HCT116 (cell line): ENCODE measurements around the gene CXCR5. TPM values are rescaled to one million over a fixed set of nuclear protein-coding genes. Genes with fewer than 3 reads are reported as not detected.

Experiments used
- ATAC-seq: fragments of 200-7000 bp; cut with Tn5 transposase; 2 replicates; pipeline ENCODE4 v1.9.1; 2020; ENCODE audit warnings: mild to moderate bottlenecking, moderate library complexity
- BruUV-seq: library from RNA; stranded (reverse); fragments of 400-500 nt; replicated peaks from 2 replicates; lab custom pipeline; 2021; lab: Mats Ljungman, UMichigan
- CTCF ChIA-PET: fragments of 300-600 bp; sonication (Branson Sonifier 250); formaldehyde crosslinking; loops from one replicate; lab custom pipeline; 2021; ENCODE audit warnings: antibody characterized with exemption; lab: Charles Lee
- POLR2A ChIA-PET: fragments of 300-600, 350-600 bp; sonication (Branson Sonifier 250); formaldehyde crosslinking; loops from one replicate; lab custom pipeline; 2021; ENCODE audit warnings: antibody characterized with exemption; lab: Charles Lee
- RAD21 ChIA-PET, 2 experiments: fragments of 300-600 bp; sonication (Branson Sonifier 250); formaldehyde crosslinking; loops; one replicate each; lab custom pipeline; 2023; ENCODE audit warnings: low total read pairs in 2 of 2; ENCODE audit not compliant: uncharacterized antibody in 2 of 2, unreplicated experiment in 2 of 2, low non-redundant PET in 1 of 2; lab: Charles Lee
- DNase-seq: peaks from one replicate; pipeline ENCODE4 v3.0.0-alpha.2; 2010; ENCODE audit warnings: low read depth, low spot score
- H2AFZ ChIP-seq: fragments of 200-600 bp; shearing (Covaris generic), sonication (generic); 2 replicates; pipeline ENCODE4 v1.6.1; 2017; ENCODE audit warnings: low read depth, mixed run types, mixed read lengths, antibody characterized with exemption, low read length; ENCODE audit not compliant: poor library complexity, severe bottlenecking
- H3K27ac ChIP-seq: 2 replicates; pipeline ENCODE4 v1.5.1; 2012; ENCODE audit warnings: low read depth, low read length
- H3K27me3 ChIP-seq: fragments of 200-600 bp; sonication (generic); 2 replicates; pipeline ENCODE4 v1.6.1; 2016; ENCODE audit warnings: mixed run types, low read length, mixed read lengths; ENCODE audit not compliant: insufficient read depth
- H3K36me3 ChIP-seq, 2 experiments: fragments of 200-500 bp in 1 of 2; fragments of 200-600 bp in 1 of 2; sonication (Bioruptor generic) in 1 of 2; sonication (generic) in 1 of 2; 2 replicates each; pipeline versions ENCODE4 v1.5.1 to v1.6.1; 2014 to 2016; ENCODE audit warnings: low read length in 2 of 2, inconsistent platforms in 1 of 2, mixed read lengths in 1 of 2, mixed run types in 1 of 2; ENCODE audit not compliant: insufficient read depth in 2 of 2, control insufficient read depth in 1 of 2
- H3K4me1 ChIP-seq, 2 experiments: fragments of 200-600 bp in 1 of 2; sonication (generic) in 1 of 2; 2 replicates each; pipeline versions ENCODE4 v1.5.1 to v1.6.1; 2012 to 2017; ENCODE audit warnings: low read length in 2 of 2, inconsistent platforms in 1 of 2, mild to moderate bottlenecking in 1 of 2, mixed read lengths in 1 of 2, mixed run types in 1 of 2, moderate library complexity in 1 of 2; ENCODE audit not compliant: insufficient read depth in 2 of 2, control insufficient read depth in 1 of 2
- H3K4me2 ChIP-seq: fragments of 200-600 bp; sonication (generic); 2 replicates; pipeline ENCODE4 v1.6.1; 2017; ENCODE audit warnings: mixed run types, low read length, mixed read lengths
- H3K4me3 ChIP-seq, 2 experiments: fragments of 200-600 bp in 1 of 2; sonication (generic) in 1 of 2; replicated peaks in 1 of 2; 2 replicates each; pipeline ENCODE4 v1.5.1; 2011 to 2016; ENCODE audit warnings: low read length in 2 of 2, control low read depth in 1 of 2, low read depth in 1 of 2, mild to moderate bottlenecking in 1 of 2, mixed read lengths in 1 of 2, mixed run types in 1 of 2
- H3K79me2 ChIP-seq: fragments of 200-600 bp; sonication (generic); 2 replicates; pipeline ENCODE4 v1.6.1; 2017; ENCODE audit warnings: mild to moderate bottlenecking, mixed run types, low read length, moderate library complexity, mixed read lengths; ENCODE audit not compliant: insufficient read depth
- H3K9ac ChIP-seq: fragments of 200-600 bp; sonication (generic); 2 replicates; pipeline ENCODE4 v1.6.1; 2016; ENCODE audit warnings: low read length, mixed read lengths
- H3K9me2 ChIP-seq: fragments of 200-600 bp; sonication (generic), shearing (Covaris generic); 2 replicates; pipeline ENCODE4 v1.6.1; 2017; ENCODE audit warnings: mixed run types, mild to moderate bottlenecking, moderate library complexity; ENCODE audit not compliant: insufficient read depth
- H3K9me3 ChIP-seq, 2 experiments: fragments of 200-500 bp in 1 of 2; fragments of 200-600 bp in 1 of 2; sonication (Bioruptor generic) in 1 of 2; sonication (generic) in 1 of 2; 2 replicates each; pipeline ENCODE4 v1.6.1; 2014 to 2017; ENCODE audit warnings: low read length in 2 of 2, mixed read lengths in 2 of 2, inconsistent platforms in 1 of 2, low read depth in 1 of 2, mild to moderate bottlenecking in 1 of 2, mixed run types in 1 of 2, moderate library complexity in 1 of 2; ENCODE audit not compliant: control insufficient read depth in 1 of 2, insufficient read depth in 1 of 2
- H4K20me1 ChIP-seq: fragments of 200-600 bp; sonication (generic), shearing (Covaris generic); 2 replicates; pipeline ENCODE4 v1.6.1; 2017; ENCODE audit warnings: mixed run types, mild to moderate bottlenecking, moderate library complexity; ENCODE audit not compliant: insufficient read depth
- CBX3 ChIP-seq: IDR thresholded peaks from 2 replicates; pipeline ENCODE4 v1.6.1; 2012; ENCODE audit warnings: low read depth
- CEBPB ChIP-seq: IDR thresholded peaks from 2 replicates; pipeline ENCODE4 v1.6.1; 2012; ENCODE audit warnings: low read depth
- EGR1 ChIP-seq: IDR thresholded peaks from 2 replicates; pipeline ENCODE4 v1.6.1; 2012; ENCODE audit warnings: low read depth
- EZH2 ChIP-seq: fragments of 200-600 bp; sonication (generic); IDR thresholded peaks from 2 replicates; pipeline ENCODE4 v1.6.1; 2017; ENCODE audit warnings: antibody characterized with exemption, mixed run types
- FOSL1 ChIP-seq: IDR thresholded peaks from 2 replicates; pipeline ENCODE4 v1.6.1; 2012; ENCODE audit warnings: low read depth
- POLR2A ChIP-seq: IDR thresholded peaks from 2 replicates; pipeline ENCODE4 v1.7.0; 2011; ENCODE audit warnings: borderline replicate concordance; ENCODE audit not compliant: insufficient read depth, insufficient read length; ENCODE audit errors: extremely low read depth
- POLR2AphosphoS5 ChIP-seq: IDR thresholded peaks from 2 replicates; pipeline ENCODE4 v1.6.1; 2011; ENCODE audit warnings: mild to moderate bottlenecking, low read depth, low read length, moderate library complexity
- RAD21 ChIP-seq: IDR thresholded peaks from 2 replicates; pipeline ENCODE4 v1.6.1; 2012; ENCODE audit warnings: low read depth, mild to moderate bottlenecking
- REST ChIP-seq: IDR thresholded peaks from 2 replicates; pipeline ENCODE4 v1.6.1; 2012; ENCODE audit warnings: low read depth
- SIN3A ChIP-seq: IDR thresholded peaks from 2 replicates; pipeline ENCODE4 v1.6.1; 2012; ENCODE audit warnings: low read depth
- SP1 ChIP-seq: IDR thresholded peaks from 2 replicates; pipeline ENCODE4 v1.6.1; 2012; ENCODE audit warnings: low read depth
- SRF ChIP-seq: IDR thresholded peaks from 2 replicates; pipeline ENCODE4 v1.6.1; 2012; ENCODE audit warnings: low read depth
- ZNF274 ChIP-seq: fragments of 200-500 bp; sonication (Bioruptor generic); IDR thresholded peaks from 2 replicates; pipeline ENCODE4 v1.6.1; 2014; ENCODE audit warnings: mild to moderate bottlenecking, low read depth, low read length, inconsistent platforms
- intact Hi-C: fragments of 100-400 bp; cut with micrococcal nuclease; formaldehyde crosslinking; loops from 2 replicates; pipeline ENCODE4 v1.10.0; 2022
- total RNA-seq: library from RNA; stranded (reverse); gene quantifications from one replicate; pipeline ENCODE4 v1.2.1, GENCODE V29; 2021; ENCODE audit not compliant: unreplicated experiment
- TF ChIP-seq, protein P1 (sequence below), 3 experiments: fragments of 200-600 bp in 1 of 3; sonication (generic) in 1 of 3; IDR thresholded peaks in 2 of 3; conservative IDR thresholded peaks in 1 of 3; 2 replicates each; pipeline ENCODE4 v1.5.1; 2012 to 2017; ENCODE audit warnings: low read depth in 2 of 3, low read length in 2 of 3, antibody characterized with exemption in 1 of 3, borderline replicate concordance in 1 of 3, control low read depth in 1 of 3, mild to moderate bottlenecking in 1 of 3, mixed read lengths in 1 of 3, mixed run types in 1 of 3, moderate library complexity in 1 of 3; ENCODE audit not compliant: insufficient read depth in 1 of 3
- TF ChIP-seq, protein P2 (sequence below): IDR thresholded peaks from 2 replicates; pipeline ENCODE4 v1.6.1; 2012

The CXCR5 gene
- total RNA-seq, 1 experiment from 2014 or later = not detected

DNA sequence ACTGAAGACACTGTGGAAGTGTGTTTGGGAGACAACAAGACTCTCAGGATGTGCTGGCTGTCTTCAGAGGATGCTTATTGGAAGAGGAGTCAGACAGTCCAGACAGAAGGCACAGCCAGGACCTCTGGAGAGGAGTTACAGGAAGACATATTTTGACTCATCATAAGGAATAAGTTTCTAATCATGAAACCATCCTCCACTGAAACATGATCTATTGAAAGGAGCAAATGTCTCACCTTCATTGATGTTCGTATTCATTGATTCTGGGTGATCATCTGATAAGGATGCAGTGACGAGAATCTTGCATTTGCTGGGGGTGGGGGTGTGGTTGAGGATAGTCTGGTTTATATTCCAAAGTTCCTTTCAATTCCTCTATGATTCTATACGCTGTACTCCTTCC lies 2.5 kb upstream of the CXCR5 start:
- CTCF ChIA-PET = no interaction called here
- TF ChIP-seq, protein P1, sequence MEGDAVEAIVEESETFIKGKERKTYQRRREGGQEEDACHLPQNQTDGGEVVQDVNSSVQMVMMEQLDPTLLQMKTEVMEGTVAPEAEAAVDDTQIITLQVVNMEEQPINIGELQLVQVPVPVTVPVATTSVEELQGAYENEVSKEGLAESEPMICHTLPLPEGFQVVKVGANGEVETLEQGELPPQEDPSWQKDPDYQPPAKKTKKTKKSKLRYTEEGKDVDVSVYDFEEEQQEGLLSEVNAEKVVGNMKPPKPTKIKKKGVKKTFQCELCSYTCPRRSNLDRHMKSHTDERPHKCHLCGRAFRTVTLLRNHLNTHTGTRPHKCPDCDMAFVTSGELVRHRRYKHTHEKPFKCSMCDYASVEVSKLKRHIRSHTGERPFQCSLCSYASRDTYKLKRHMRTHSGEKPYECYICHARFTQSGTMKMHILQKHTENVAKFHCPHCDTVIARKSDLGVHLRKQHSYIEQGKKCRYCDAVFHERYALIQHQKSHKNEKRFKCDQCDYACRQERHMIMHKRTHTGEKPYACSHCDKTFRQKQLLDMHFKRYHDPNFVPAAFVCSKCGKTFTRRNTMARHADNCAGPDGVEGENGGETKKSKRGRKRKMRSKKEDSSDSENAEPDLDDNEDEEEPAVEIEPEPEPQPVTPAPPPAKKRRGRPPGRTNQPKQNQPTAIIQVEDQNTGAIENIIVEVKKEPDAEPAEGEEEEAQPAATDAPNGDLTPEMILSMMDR (IDR thresholded peaks at IDR 0.05 in 2 of 3, conservative IDR thresholded peaks at IDR 0.05 in 1 of 3; ENCODE audit: borderline replicate concordance in 1 of 3, insufficient read depth in 1 of 3, low read depth in 2 of 3, low read length in 2 of 3) = no peak
- TF ChIP-seq EZH2 = no peak
- TF ChIP-seq SIN3A = no peak
- TF ChIP-seq CBX3 = no peak
- TF ChIP-seq RAD21 = no peak
- no peak for TF ChIP-seq EGR1
- no peak for TF ChIP-seq CEBPB
- no peak for TF ChIP-seq ZNF274
- no peak for TF ChIP-seq POLR2A
- TF ChIP-seq, protein P2, sequence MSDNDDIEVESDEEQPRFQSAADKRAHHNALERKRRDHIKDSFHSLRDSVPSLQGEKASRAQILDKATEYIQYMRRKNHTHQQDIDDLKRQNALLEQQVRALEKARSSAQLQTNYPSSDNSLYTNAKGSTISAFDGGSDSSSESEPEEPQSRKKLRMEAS = no peak
- TF ChIP-seq, all 23 proteins: peak for 0
- no peaks in the 10 kb centered on the region for H4K20me1 ChIP-seq
- H2AFZ ChIP-seq = no peak overlapping the region
- no peaks in the 10 kb centered on the region for H3K9me2 ChIP-seq
- DNase-seq = no peak
- no peak overlapping the region for H3K4me2 ChIP-seq
- no peak overlapping the region for H3K9ac ChIP-seq
- ChIA-PET POLR2A (no interaction called here), RAD21 (no interaction called here)
- no peaks in the 10 kb centered on the region for H3K4me1 ChIP-seq
- no peak for ATAC-seq
- no peaks in the 10 kb centered on the region for H3K79me2 ChIP-seq
- BruUV-seq = no TSS peak
- intact Hi-C loops = no loop called here
- H3K9me3 ChIP-seq = no peaks in the 10 kb centered on the region
- no peaks in the 10 kb centered on the region for H3K27me3 ChIP-seq
- H3K36me3 ChIP-seq = no peaks in the 10 kb centered on the region
- no peak overlapping the region for H3K27ac ChIP-seq
- H3K4me3 ChIP-seq = no peak overlapping the region

GRCh38 chr11:118882491-118882890 lies 1.2 kb upstream of the CXCR5 start:
- no peak overlapping the region for H3K9ac ChIP-seq
- TF ChIP-seq SRF = no peak
- TF ChIP-seq REST = no peak
- TF ChIP-seq FOSL1 = no peak
- TF ChIP-seq SP1 = no peak
- no peak for TF ChIP-seq CEBPB
- no peak for TF ChIP-seq SIN3A
- TF ChIP-seq POLR2AphosphoS5 = no peak

More at GRCh38 chr11:118882491-118882890, 1.2 kb upstream of the CXCR5 start:
- Histone ChIP-seq H4K20me1 (no peaks in the 10 kb centered on the region), H3K27ac (no peak overlapping the region), H3K4me1 (peaks cover 3 to 6% of the 10 kb centered on the region in 2 experiments), H3K4me2 (no peak overlapping the region), H3K9me3 (no peaks in the 10 kb centered on the region), H3K9me2 (no peaks in the 10 kb centered on the region), H3K4me3 (no peak overlapping the region), H3K79me2 (no peaks in the 10 kb centered on the region), H2AFZ (no peak overlapping the region), H3K27me3 (no peaks in the 10 kb centered on the region), H3K36me3 (no peaks in the 10 kb centered on the region)
- BruUV-seq = no TSS peak
- no peak for DNase-seq
- ChIA-PET CTCF (no interaction called here), POLR2A (no interaction called here), RAD21 (no interaction called here)
- intact Hi-C loops = no loop called here
- ATAC-seq = no peak
